ENCODE data around the gene NTSR1. TPM values are rescaled to one million over a fixed set of nuclear protein-coding genes. Genes with fewer than 3 reads are reported as not detected.

Gene NTSR1
- polyA plus RNA-seq, 3 donors: 1.4 to 2.4 (median 2.0) TPM

- DNase-seq: no peak
These were observed 31.1 kb downstream of the NTSR1 start for GRCh38 chr20:62739581-62740285.

GRCh38 chr20:62740286-62741141 lies 31.9 kb downstream of the NTSR1 start:
- DNase-seq: no peak

- no peak for DNase-seq
These were observed 32.6 kb downstream of the NTSR1 start for GRCh38 chr20:62741191-62741691.

GRCh38 chr20:62741701-62742491 lies 33.3 kb downstream of the NTSR1 start:
- no peak for DNase-seq

GRCh38 chr20:62742550-62742949 lies 33.9 kb downstream of the NTSR1 start:
- no peak for DNase-seq

GRCh38 chr20:62742979-62743776 lies 34.5 kb downstream of the NTSR1 start:
- DNase-seq: no peak

- no peak for DNase-seq
These were observed 35.2 kb downstream of the NTSR1 start for GRCh38 chr20:62743777-62744317.

- DNase-seq: no peak
These were observed 36.1 kb downstream of the NTSR1 start for GRCh38 chr20:62744741-62745191.

- DNase-seq: no peak
These were observed 36.8 kb downstream of the NTSR1 start for GRCh38 chr20:62745279-62745951.

GRCh38 chr20:62745952-62746288 lies 37.3 kb downstream of the NTSR1 start:
- DNase-seq: no peak

GRCh38 chr20:62748311-62748710 lies 39.7 kb downstream of the NTSR1 start:
- no peak for DNase-seq

GRCh38 chr20:62749851-62750445 lies 41.3 kb downstream of the NTSR1 start:
- DNase-seq: no peak

GRCh38 chr20:62751551-62752150 lies 43.0 kb downstream of the NTSR1 start:
- DNase-seq: no peak

GRCh38 chr20:62752181-62752670 lies 43.6 kb downstream of the NTSR1 start:
- DNase-seq: no peak

GRCh38 chr20:62752671-62753501 lies 44.2 kb downstream of the NTSR1 start:
- no peak for DNase-seq

GRCh38 chr20:62753626-62754025 lies 45.0 kb downstream of the NTSR1 start:
- DNase-seq: no peak

GRCh38 chr20:62754122-62754990 lies 45.7 kb downstream of the NTSR1 start:
- DNase-seq: no peak

- no peak for DNase-seq
These were observed 46.3 kb downstream of the NTSR1 start for GRCh38 chr20:62754991-62755356.

All from renal pelvis (tissue), 4 donors.